SK-N-MC (cell line): ENCODE results near the gene GRK4.

Experiments used
- EZH2 ChIP-seq: fragments of 200-600 bp; sonication (generic); IDR thresholded peaks from one replicate; pipeline ENCODE4 v1.6.1; 2017; ENCODE audit warnings: antibody characterized with exemption
- POLR2AphosphoS5 ChIP-seq: IDR thresholded peaks from 2 replicates; pipeline ENCODE4 v1.6.1; 2012; ENCODE audit warnings: mild to moderate bottlenecking, low read depth, low read length, borderline replicate concordance

- TF ChIP-seq POLR2AphosphoS5 (no peak), EZH2 (no peak)
Measured at GRCh38 chr4:2949782-2950125, 13.6 kb upstream of the GRK4 start.
